Suprapubic skin (tissue), 3 donors: ENCODE measurements around the gene LRRC42.

Experiments
- POLR2A ChIP-seq, 2 donors: fragments of 450-650 bp; IDR thresholded peaks; one replicate each; pipeline ENCODE4 v1.6.1; 2017; ENCODE audit warnings: antibody characterized with exemption in 2 of 2, mild to moderate bottlenecking in 2 of 2, moderate library complexity in 2 of 2
- TF ChIP-seq, protein P1 (sequence below), 2 donors: fragments of 200-600 bp in 1 of 2; fragments of 450-650 bp in 1 of 2; sonication (generic) in 1 of 2; IDR thresholded peaks; one replicate each; pipeline ENCODE4 v1.5.1; 2016 to 2019; ENCODE audit warnings: antibody characterized with exemption in 2 of 2, mild to moderate bottlenecking in 1 of 2, moderate library complexity in 1 of 2

DNA sequence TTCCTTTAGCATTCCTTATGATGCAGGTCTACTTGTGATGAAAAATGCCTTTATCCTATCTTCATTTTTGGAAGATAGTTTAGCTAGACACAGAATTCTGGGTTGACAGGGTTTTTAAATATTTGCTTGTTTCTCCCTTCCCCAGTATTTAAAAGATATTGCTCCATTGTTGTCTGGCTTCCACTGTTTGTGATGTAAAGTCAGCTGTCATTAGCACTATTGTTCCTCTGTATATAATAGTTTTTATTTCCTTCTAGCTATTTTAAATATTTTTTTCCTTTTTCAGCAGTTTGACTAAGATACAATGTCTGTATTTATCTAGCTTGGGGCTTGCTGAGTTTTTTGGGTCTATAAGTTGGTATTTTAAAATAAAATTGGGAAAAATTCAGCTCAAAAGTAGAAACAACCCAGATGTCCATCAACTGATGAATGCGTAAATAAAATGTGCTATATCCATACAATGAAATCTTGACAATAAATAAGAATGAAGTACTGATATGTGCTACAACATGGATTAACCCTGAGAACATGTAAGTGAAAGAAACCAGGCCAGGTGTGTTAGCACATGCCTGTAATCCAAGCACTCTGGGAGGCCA, 11.9 kb upstream of the LRRC42 start:
- TF ChIP-seq, protein P1, sequence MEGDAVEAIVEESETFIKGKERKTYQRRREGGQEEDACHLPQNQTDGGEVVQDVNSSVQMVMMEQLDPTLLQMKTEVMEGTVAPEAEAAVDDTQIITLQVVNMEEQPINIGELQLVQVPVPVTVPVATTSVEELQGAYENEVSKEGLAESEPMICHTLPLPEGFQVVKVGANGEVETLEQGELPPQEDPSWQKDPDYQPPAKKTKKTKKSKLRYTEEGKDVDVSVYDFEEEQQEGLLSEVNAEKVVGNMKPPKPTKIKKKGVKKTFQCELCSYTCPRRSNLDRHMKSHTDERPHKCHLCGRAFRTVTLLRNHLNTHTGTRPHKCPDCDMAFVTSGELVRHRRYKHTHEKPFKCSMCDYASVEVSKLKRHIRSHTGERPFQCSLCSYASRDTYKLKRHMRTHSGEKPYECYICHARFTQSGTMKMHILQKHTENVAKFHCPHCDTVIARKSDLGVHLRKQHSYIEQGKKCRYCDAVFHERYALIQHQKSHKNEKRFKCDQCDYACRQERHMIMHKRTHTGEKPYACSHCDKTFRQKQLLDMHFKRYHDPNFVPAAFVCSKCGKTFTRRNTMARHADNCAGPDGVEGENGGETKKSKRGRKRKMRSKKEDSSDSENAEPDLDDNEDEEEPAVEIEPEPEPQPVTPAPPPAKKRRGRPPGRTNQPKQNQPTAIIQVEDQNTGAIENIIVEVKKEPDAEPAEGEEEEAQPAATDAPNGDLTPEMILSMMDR (IDR thresholded peaks at IDR 0.05): no peak
- no peak for TF ChIP-seq POLR2A (IDR thresholded peaks at IDR 0.05)
